ENCODE results near the gene ZNHIT2. TPM values are rescaled to one million over a fixed set of nuclear protein-coding genes. Genes with fewer than 3 reads are reported as not detected.

ZNHIT2 gene
- total and polyA plus RNA-seq, 10 of the 15 experiments (the other 5 are each of a cell fraction or from before 2014, with no cell fraction given), result 0.24 to 20.4 (median 15.5) TPM; not detected in 1

Small RNA genes within 50 kb of the gene (microRNA-seq; reads per million reads assigned to microRNA genes)
- gene MIR6751, result 0.56 reads per million

Small RNA genes within 50 kb of the gene (small RNA-seq; reads per million reads assigned to genes)
- gene HIGD1AP10, result not detected
- gene PDCL2P2, result not detected
- gene RNU2-23P, result 0.27 reads per million

Other genes with a start within 250 kb of the ZNHIT2 start
Only the 7 nearest of the 23 such genes appear.
- 54.8 and 58.4 TPM in 2 replicates for gene CDCA5, start 33.7 kb downstream of the ZNHIT2 start, total RNA-seq (2014; rRNA removed)
- gene CDCA5, start 33.7 kb downstream of the ZNHIT2 start, total RNA-seq (2014; rRNA removed; fragmentation: Illumina TruSeq; extraction: Trizol), result 46.1 and 47.9 TPM in 2 replicates
- gene CDCA5, start 33.7 kb downstream of the ZNHIT2 start, total RNA-seq (2021), result 78.1 and 81.4 TPM in 2 replicates
- gene CDCA5, start 33.7 kb downstream of the ZNHIT2 start, polyA plus RNA-seq (2011; rRNA removed), result 32.4 and 44.0 TPM in 2 replicates
- 44.7 and 71.4 TPM in 2 replicates for gene CDCA5, start 33.7 kb downstream of the ZNHIT2 start, polyA plus RNA-seq (2014; fragmentation: Illumina TruSeq; extraction: Trizol)
- 10 to 100 TPM; 21.2 to 34.3 TPM for gene CDCA5, start 33.7 kb downstream of the ZNHIT2 start, polyA plus RNA-seq (2014; fragmentation: Nextera tagmentation; extraction: Ambion mirVana)
- gene CDCA5, start 33.7 kb downstream of the ZNHIT2 start, polyA plus RNA-seq (2014; rRNA removed), result 77.6 and 80.6 TPM in 2 replicates
- gene CDCA5, start 33.7 kb downstream of the ZNHIT2 start, polyA plus RNA-seq (2016; fragmentation: Nextera tagmentation; extraction: Ambion mirVana), result 100 to 1,000 TPM; 105 to 107 TPM
- gene ZFPL1, start 33.5 kb downstream of the ZNHIT2 start, total RNA-seq (2014; rRNA removed), result 31.7 and 37.2 TPM in 2 replicates
- 11.0 and 13.8 TPM in 2 replicates for gene ZFPL1, start 33.5 kb downstream of the ZNHIT2 start, total RNA-seq (2014; rRNA removed; fragmentation: Illumina TruSeq; extraction: Trizol)
- gene ZFPL1, start 33.5 kb downstream of the ZNHIT2 start, total RNA-seq (2021), result 29.0 and 31.3 TPM in 2 replicates
- 13.0 and 24.7 TPM in 2 replicates for gene ZFPL1, start 33.5 kb downstream of the ZNHIT2 start, polyA plus RNA-seq (2011; rRNA removed)
- 9.7 and 20.5 TPM in 2 replicates for gene ZFPL1, start 33.5 kb downstream of the ZNHIT2 start, polyA plus RNA-seq (2014; fragmentation: Illumina TruSeq; extraction: Trizol)
- 1 to 10 TPM; 2.2 to 5.6 TPM for gene ZFPL1, start 33.5 kb downstream of the ZNHIT2 start, polyA plus RNA-seq (2014; fragmentation: Nextera tagmentation; extraction: Ambion mirVana)
- gene ZFPL1, start 33.5 kb downstream of the ZNHIT2 start, polyA plus RNA-seq (2014; rRNA removed), result 29.3 and 38.0 TPM in 2 replicates
- gene ZFPL1, start 33.5 kb downstream of the ZNHIT2 start, polyA plus RNA-seq (2016; fragmentation: Nextera tagmentation; extraction: Ambion mirVana), result 10 to 100 TPM; 36.6 to 37.8 TPM
- 213 and 279 TPM in 2 replicates for gene VPS51, start 21.5 kb downstream of the ZNHIT2 start, total RNA-seq (2014; rRNA removed)
- gene VPS51, start 21.5 kb downstream of the ZNHIT2 start, total RNA-seq (2014; rRNA removed; fragmentation: Illumina TruSeq; extraction: Trizol), result 55.8 and 61.6 TPM in 2 replicates
- gene VPS51, start 21.5 kb downstream of the ZNHIT2 start, total RNA-seq (2021), result 130 and 140 TPM in 2 replicates
- 37.6 and 91.8 TPM in 2 replicates for gene VPS51, start 21.5 kb downstream of the ZNHIT2 start, polyA plus RNA-seq (2011; rRNA removed)
- gene VPS51, start 21.5 kb downstream of the ZNHIT2 start, polyA plus RNA-seq (2014; fragmentation: Illumina TruSeq; extraction: Trizol), result 8.9 and 25.1 TPM in 2 replicates
- 1 to 10 TPM; 1.5 to 8.6 TPM for gene VPS51, start 21.5 kb downstream of the ZNHIT2 start, polyA plus RNA-seq (2014; fragmentation: Nextera tagmentation; extraction: Ambion mirVana)
- 123 and 185 TPM in 2 replicates for gene VPS51, start 21.5 kb downstream of the ZNHIT2 start, polyA plus RNA-seq (2014; rRNA removed)
- 10 to 100 TPM; 41.9 to 50.7 TPM for gene VPS51, start 21.5 kb downstream of the ZNHIT2 start, polyA plus RNA-seq (2016; fragmentation: Nextera tagmentation; extraction: Ambion mirVana)
- 29.6 and 32.8 TPM in 2 replicates for gene TM7SF2, start 5.8 kb downstream of the ZNHIT2 start, total RNA-seq (2014; rRNA removed)
- gene TM7SF2, start 5.8 kb downstream of the ZNHIT2 start, total RNA-seq (2014; rRNA removed; fragmentation: Illumina TruSeq; extraction: Trizol), result 9.2 and 9.3 TPM in 2 replicates
- 30.2 and 31.2 TPM in 2 replicates for gene TM7SF2, start 5.8 kb downstream of the ZNHIT2 start, total RNA-seq (2021)
- gene TM7SF2, start 5.8 kb downstream of the ZNHIT2 start, polyA plus RNA-seq (2011; rRNA removed), result 4.8 and 11.0 TPM in 2 replicates
- 4.3 and 11.3 TPM in 2 replicates for gene TM7SF2, start 5.8 kb downstream of the ZNHIT2 start, polyA plus RNA-seq (2014; fragmentation: Illumina TruSeq; extraction: Trizol)
- 1 to 10 TPM in 1 of 2 experiments, under 1 TPM in 1; 0.52 to 2.9 TPM for gene TM7SF2, start 5.8 kb downstream of the ZNHIT2 start, polyA plus RNA-seq (2014; fragmentation: Nextera tagmentation; extraction: Ambion mirVana)
- 37.9 and 38.2 TPM in 2 replicates for gene TM7SF2, start 5.8 kb downstream of the ZNHIT2 start, polyA plus RNA-seq (2014; rRNA removed)
- 10 to 100 TPM; 47.4 to 57.7 TPM for gene TM7SF2, start 5.8 kb downstream of the ZNHIT2 start, polyA plus RNA-seq (2016; fragmentation: Nextera tagmentation; extraction: Ambion mirVana)
- 1,083 and 1,263 TPM in 2 replicates for gene FAU, start 4.4 kb upstream of the ZNHIT2 start, total RNA-seq (2014; rRNA removed)
- 948 and 983 TPM in 2 replicates for gene FAU, start 4.4 kb upstream of the ZNHIT2 start, total RNA-seq (2014; rRNA removed; fragmentation: Illumina TruSeq; extraction: Trizol)
- 1,347 and 1,414 TPM in 2 replicates for gene FAU, start 4.4 kb upstream of the ZNHIT2 start, total RNA-seq (2021)
- gene FAU, start 4.4 kb upstream of the ZNHIT2 start, polyA plus RNA-seq (2011; rRNA removed), result 583 and 615 TPM in 2 replicates
- gene FAU, start 4.4 kb upstream of the ZNHIT2 start, polyA plus RNA-seq (2014; fragmentation: Illumina TruSeq; extraction: Trizol), result 129 and 706 TPM in 2 replicates
- 100 to 1,000 TPM; 332 to 611 TPM for gene FAU, start 4.4 kb upstream of the ZNHIT2 start, polyA plus RNA-seq (2014; fragmentation: Nextera tagmentation; extraction: Ambion mirVana)
- gene FAU, start 4.4 kb upstream of the ZNHIT2 start, polyA plus RNA-seq (2014; rRNA removed), result 1,208 and 1,582 TPM in 2 replicates
- gene FAU, start 4.4 kb upstream of the ZNHIT2 start, polyA plus RNA-seq (2016; fragmentation: Nextera tagmentation; extraction: Ambion mirVana), result 1,000 to 10,000 TPM in 1 of 2 experiments, 100 to 1,000 TPM in 1; 997 to 1,103 TPM
- 92.8 and 116 TPM in 2 replicates for gene MRPL49, start 4.6 kb upstream of the ZNHIT2 start, total RNA-seq (2014; rRNA removed)
- 50.2 and 54.6 TPM in 2 replicates for gene MRPL49, start 4.6 kb upstream of the ZNHIT2 start, total RNA-seq (2014; rRNA removed; fragmentation: Illumina TruSeq; extraction: Trizol)
- 63.5 and 64.2 TPM in 2 replicates for gene MRPL49, start 4.6 kb upstream of the ZNHIT2 start, total RNA-seq (2021)
- gene MRPL49, start 4.6 kb upstream of the ZNHIT2 start, polyA plus RNA-seq (2011; rRNA removed), result 36.4 and 63.2 TPM in 2 replicates
- 62.3 and 79.9 TPM in 2 replicates for gene MRPL49, start 4.6 kb upstream of the ZNHIT2 start, polyA plus RNA-seq (2014; fragmentation: Illumina TruSeq; extraction: Trizol)
- gene MRPL49, start 4.6 kb upstream of the ZNHIT2 start, polyA plus RNA-seq (2014; fragmentation: Nextera tagmentation; extraction: Ambion mirVana), result 10 to 100 TPM; 42.0 to 49.8 TPM
- gene MRPL49, start 4.6 kb upstream of the ZNHIT2 start, polyA plus RNA-seq (2014; rRNA removed), result 82.4 and 87.9 TPM in 2 replicates
- 100 to 1,000 TPM; 103 to 106 TPM for gene MRPL49, start 4.6 kb upstream of the ZNHIT2 start, polyA plus RNA-seq (2016; fragmentation: Nextera tagmentation; extraction: Ambion mirVana)
- gene SYVN1, start 16.8 kb upstream of the ZNHIT2 start, total RNA-seq (2014; rRNA removed), result 10.8 and 14.1 TPM in 2 replicates
- gene SYVN1, start 16.8 kb upstream of the ZNHIT2 start, total RNA-seq (2014; rRNA removed; fragmentation: Illumina TruSeq; extraction: Trizol), result 7.8 and 9.0 TPM in 2 replicates
- 55.0 and 63.6 TPM in 2 replicates for gene SYVN1, start 16.8 kb upstream of the ZNHIT2 start, total RNA-seq (2021)
- 5.0 and 10.3 TPM in 2 replicates for gene SYVN1, start 16.8 kb upstream of the ZNHIT2 start, polyA plus RNA-seq (2011; rRNA removed)
- gene SYVN1, start 16.8 kb upstream of the ZNHIT2 start, polyA plus RNA-seq (2014; fragmentation: Illumina TruSeq; extraction: Trizol), result 44.0 and 52.7 TPM in 2 replicates
- 1 to 10 TPM in 1 of 2 experiments, under 1 TPM in 1; 0.79 to 2.6 TPM for gene SYVN1, start 16.8 kb upstream of the ZNHIT2 start, polyA plus RNA-seq (2014; fragmentation: Nextera tagmentation; extraction: Ambion mirVana)
- 29.7 and 36.0 TPM in 2 replicates for gene SYVN1, start 16.8 kb upstream of the ZNHIT2 start, polyA plus RNA-seq (2014; rRNA removed)
- gene SYVN1, start 16.8 kb upstream of the ZNHIT2 start, polyA plus RNA-seq (2016; fragmentation: Nextera tagmentation; extraction: Ambion mirVana), result 10 to 100 TPM; 26.1 to 34.6 TPM

Data from GM12878 (cell line).